Spleen (tissue), 11 donors: ENCODE results near the gene MACROH2A1. TPM values are rescaled to one million over a fixed set of nuclear protein-coding genes. Genes with fewer than 3 reads are reported as not detected.

Source experiments
- DNase-seq: peaks from one replicate; pipeline ENCODE4 v3.0.0-alpha.2; 2020
- H3K27ac ChIP-seq, 8 donors: fragments of 200-600 bp; sonication (generic) in 7 of 8; 1 replicate in 4 of 8; 2 replicates in 4 of 8; pipeline versions ENCODE4 v1.5.0 to v1.8.0; 2016 to 2021; ENCODE audit warnings: inconsistent platforms in 4 of 8, mild to moderate bottlenecking in 4 of 8, moderate library complexity in 1 of 8
- H3K27me3 ChIP-seq, 7 donors: fragments of 200-600 bp; sonication (generic) in 6 of 7; replicated peaks in 1 of 7; 1 replicate in 4 of 7; 2 replicates in 3 of 7; pipeline versions ENCODE4 v1.5.0 to v1.8.0; 2016 to 2021; ENCODE audit warnings: inconsistent platforms in 3 of 7, mild to moderate bottlenecking in 1 of 7
- H3K36me3 ChIP-seq, 6 donors: fragments of 200-600 bp; sonication (generic) in 5 of 6; 1 replicate in 4 of 6; 2 replicates in 2 of 6; pipeline versions ENCODE4 v1.5.0 to v1.8.0; 2016 to 2021; ENCODE audit warnings: inconsistent platforms in 2 of 6
- H3K4me1 ChIP-seq, 6 donors: fragments of 200-600 bp; sonication (generic) in 5 of 6; 1 replicate in 3 of 6; 2 replicates in 3 of 6; pipeline versions ENCODE4 v1.5.0 to v1.8.0; 2016 to 2021; ENCODE audit warnings: inconsistent platforms in 3 of 6
- H3K4me3 ChIP-seq, 8 donors: fragments of 200-600 bp; sonication (generic) in 7 of 8; 1 replicate in 4 of 8; 2 replicates in 4 of 8; pipeline versions ENCODE4 v1.5.0 to v1.8.0; 2016 to 2021; ENCODE audit warnings: inconsistent platforms in 4 of 8, mild to moderate bottlenecking in 4 of 8, moderate library complexity in 2 of 8
- H3K9me3 ChIP-seq, 8 donors: fragments of 200-600 bp; sonication (generic) in 7 of 8; 1 replicate in 4 of 8; 2 replicates in 4 of 8; pipeline versions ENCODE4 v1.5.0 to v1.8.0; 2016 to 2021; ENCODE audit warnings: inconsistent platforms in 4 of 8
- POLR2A ChIP-seq, 3 donors: fragments of 450-650 bp; IDR thresholded peaks; one replicate each; pipeline ENCODE4 v1.5.1; 2017; ENCODE audit warnings: antibody characterized with exemption in 3 of 3, mild to moderate bottlenecking in 1 of 3
- POLR2AphosphoS5 ChIP-seq, 3 donors: sonication (generic); formaldehyde crosslinking; IDR thresholded peaks; one replicate each; pipeline ENCODE4 v1.5.1; 2017; ENCODE audit warnings: antibody characterized with exemption in 3 of 3
- WGBS, 5 donors: extraction: QIAGEN DNeasy Blood & Tissue Kit in 3 of 5; methylation state at CpG; one replicate each; pipeline versions ENCODE4 v1.1.5 to v1.1.7; 2013 to 2018; 5-methylcytosine and 5-hydroxymethylcytosine counted together
- intact Hi-C: fragments of 100-400 bp; cut with DNase I; formaldehyde crosslinking; loops from one replicate; pipeline ENCODE4 v1.15.0; 2023; ENCODE audit warnings: low total_unique reads
- polyA plus RNA-seq, 3 donors: library from polyadenylated mRNA; stranded (reverse); fragments of 200-250 nt; gene quantifications; one replicate each; pipeline ENCODE4 v1.2.1, GENCODE V29; 2013
- total RNA-seq, 7 donors: library from RNA; depleted of rRNA in 3 of 7; stranded (reverse); fragments of >200 nt in 3 of 7; fragmentation: NEBNext Ultra II Directional in 4 of 7; extraction: Animal tissue kit (Norgen Biotek cat#: 25700) in 4 of 7; gene quantifications; one replicate each; pipeline versions ENCODE4 v1.1.0 to v1.2.1, GENCODE V29; 2016 to 2021
- TF ChIP-seq, protein P1 (sequence below), 11 experiments: fragments of 200-600 bp in 7 of 11; fragments of 450-650 bp in 4 of 11; sonication (generic) in 4 of 11; IDR thresholded peaks in 8 of 11; conservative IDR thresholded peaks in 3 of 11; 1 replicate in 7 of 11; 2 replicates in 4 of 11; pipeline versions ENCODE4 v1.4.0 to v1.8.0; 2016 to 2021; ENCODE audit warnings: antibody characterized with exemption in 11 of 11, inconsistent platforms in 4 of 11, mild to moderate bottlenecking in 1 of 11
- donor health status: healthy with polysubstance abuse.
- donor health status: DM: no; HTN: no; CAD: no; lungs with moderate emphysema.
- donor health status: DM: no; HTN: no; CAD: no.
- donor health status: Bipolar disorder and iron deficiency.
- donor health status: healthy.
- donor health status: DM: no; HTN: no; CAD: no.
- donor health status: DM: yes; HTN: yes; CAD: no.

MACROH2A1 gene
- total and polyA plus RNA-seq, 10 donors, result 88.1 to 288 (median 175) TPM

DNA sequence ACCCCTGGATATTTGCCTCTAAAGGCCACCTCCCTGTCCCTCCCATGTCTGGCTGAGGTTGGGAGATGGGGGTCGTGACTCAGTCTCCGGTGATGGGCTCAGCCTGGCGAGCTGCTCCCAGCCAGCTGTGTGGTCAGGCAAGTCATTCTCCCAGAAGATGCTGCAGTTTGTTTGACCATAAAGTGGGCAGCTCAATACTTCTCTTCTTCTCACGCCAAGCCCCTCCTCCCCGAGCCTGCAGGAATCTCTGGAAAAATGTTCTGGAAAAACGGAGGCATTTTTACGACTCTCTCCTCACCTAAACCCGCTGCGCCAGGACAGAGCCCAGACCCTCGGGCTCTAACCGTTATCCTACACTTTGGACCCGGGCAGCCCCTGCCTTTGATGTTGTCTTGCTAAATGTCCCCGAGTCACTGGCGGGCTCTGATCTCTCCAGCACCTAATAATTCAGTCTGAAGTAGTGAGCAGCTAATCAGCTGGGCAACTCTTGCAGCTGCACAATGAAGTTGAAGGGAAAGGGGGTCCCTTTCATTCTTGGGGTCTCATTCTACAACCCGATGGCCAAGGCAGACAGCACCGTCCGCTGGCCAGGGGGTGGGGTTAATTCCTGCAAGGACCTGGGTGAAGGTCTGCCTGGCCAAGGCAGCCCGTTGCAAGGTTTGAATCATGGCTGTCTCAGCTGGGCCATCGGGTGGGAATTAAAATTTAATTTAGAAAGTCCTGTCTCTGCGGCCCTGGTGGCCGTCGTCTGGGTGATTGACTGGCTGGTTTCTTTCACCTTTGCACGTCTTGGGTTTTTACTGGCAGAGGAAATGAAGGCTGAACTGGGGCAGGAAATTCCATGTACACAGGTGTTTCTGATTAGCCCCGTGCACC lies 35.8 kb upstream of the MACROH2A1 start:
- Histone ChIP-seq H3K36me3 (no peaks in the 10 kb centered on the region), H3K27ac (peak overlapping the region in 2 of 8 donors; percentile 22 to 45), H3K4me1 (peaks cover 0 to 48% (median 7%) of the 10 kb centered on the region in 6 donors), H3K9me3 (no peaks in the 10 kb centered on the region), H3K27me3 (peaks cover 0 to 23% (median 0%) of the 10 kb centered on the region in 7 donors), H3K4me3 (no peak overlapping the region)
- TF ChIP-seq POLR2AphosphoS5 (IDR thresholded peaks at IDR 0.05) (no peak), POLR2A (IDR thresholded peaks at IDR 0.05) (no peak)
- TF ChIP-seq, protein P1, sequence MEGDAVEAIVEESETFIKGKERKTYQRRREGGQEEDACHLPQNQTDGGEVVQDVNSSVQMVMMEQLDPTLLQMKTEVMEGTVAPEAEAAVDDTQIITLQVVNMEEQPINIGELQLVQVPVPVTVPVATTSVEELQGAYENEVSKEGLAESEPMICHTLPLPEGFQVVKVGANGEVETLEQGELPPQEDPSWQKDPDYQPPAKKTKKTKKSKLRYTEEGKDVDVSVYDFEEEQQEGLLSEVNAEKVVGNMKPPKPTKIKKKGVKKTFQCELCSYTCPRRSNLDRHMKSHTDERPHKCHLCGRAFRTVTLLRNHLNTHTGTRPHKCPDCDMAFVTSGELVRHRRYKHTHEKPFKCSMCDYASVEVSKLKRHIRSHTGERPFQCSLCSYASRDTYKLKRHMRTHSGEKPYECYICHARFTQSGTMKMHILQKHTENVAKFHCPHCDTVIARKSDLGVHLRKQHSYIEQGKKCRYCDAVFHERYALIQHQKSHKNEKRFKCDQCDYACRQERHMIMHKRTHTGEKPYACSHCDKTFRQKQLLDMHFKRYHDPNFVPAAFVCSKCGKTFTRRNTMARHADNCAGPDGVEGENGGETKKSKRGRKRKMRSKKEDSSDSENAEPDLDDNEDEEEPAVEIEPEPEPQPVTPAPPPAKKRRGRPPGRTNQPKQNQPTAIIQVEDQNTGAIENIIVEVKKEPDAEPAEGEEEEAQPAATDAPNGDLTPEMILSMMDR (IDR thresholded peaks at IDR 0.05 in 8 of 11, conservative IDR thresholded peaks at IDR 0.05 in 3 of 11), result no peak
- DNase-seq, result no peak
- 70 to 82% (median 74%) methylated on average over 24 of the region's 24 CpGs for WGBS, 5 donors
- intact Hi-C loops, result no loop called here

DNA sequence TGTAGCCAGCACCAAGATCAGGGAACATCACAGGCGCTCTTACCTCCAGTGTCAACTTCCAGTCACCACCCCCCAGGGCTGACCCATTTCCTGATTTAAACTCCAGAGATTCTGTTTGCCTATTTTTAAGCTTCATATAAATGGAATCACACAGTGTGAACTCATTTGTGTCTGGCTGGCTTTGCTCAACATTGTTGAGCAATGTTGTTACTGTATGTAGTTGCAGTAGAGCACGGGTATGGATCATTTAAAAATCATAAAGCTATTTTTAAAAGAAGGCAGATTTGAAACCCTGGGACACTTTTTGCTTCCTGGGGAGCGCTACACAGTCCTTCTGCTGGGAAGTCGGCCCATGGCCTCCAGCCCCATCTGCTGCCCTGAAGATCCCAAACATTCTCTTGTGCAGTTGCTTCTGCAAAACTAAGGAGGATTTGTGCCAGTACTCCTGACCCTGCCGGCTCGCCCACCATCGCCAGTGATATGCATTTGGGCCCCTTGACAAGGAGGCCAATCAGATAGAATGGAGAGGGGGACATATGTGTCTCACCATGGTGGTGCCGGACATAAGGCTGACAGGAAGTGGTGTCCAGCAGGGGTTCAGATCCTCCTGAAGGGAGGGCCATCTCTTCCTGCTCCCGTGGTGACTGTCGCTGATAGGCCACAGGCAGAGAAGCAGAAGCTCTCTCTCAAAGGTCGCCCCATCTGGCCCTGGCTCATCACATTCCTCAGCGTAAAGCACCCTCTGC lies 34.8 kb upstream of the MACROH2A1 start:
- TF ChIP-seq, protein P1 (IDR thresholded peaks at IDR 0.05 in 8 of 11, conservative IDR thresholded peaks at IDR 0.05 in 3 of 11), result no peak
- TF ChIP-seq POLR2AphosphoS5 (IDR thresholded peaks at IDR 0.05) (no peak), POLR2A (IDR thresholded peaks at IDR 0.05) (no peak)
- WGBS, 5 donors, result 47 to 59% (median 57%) methylated on average over 11 to 12 of the region's 12 CpGs
- H3K27ac ChIP-seq, result peak overlapping the region in 3 of 8 donors; percentile 22 to 45 (median 45)
- peaks cover 0 to 23% (median 0%) of the 10 kb centered on the region in 7 donors for H3K27me3 ChIP-seq
- intact Hi-C loops, result no loop called here
- peaks cover 0 to 8% (median 2%) of the 10 kb centered on the region in 8 donors for H3K9me3 ChIP-seq
- peaks cover 0 to 42% (median 7%) of the 10 kb centered on the region in 6 donors for H3K4me1 ChIP-seq
- H3K36me3 ChIP-seq, result no peaks in the 10 kb centered on the region
- no peak overlapping the region for H3K4me3 ChIP-seq
- peak; percentile 71 for DNase-seq

DNA sequence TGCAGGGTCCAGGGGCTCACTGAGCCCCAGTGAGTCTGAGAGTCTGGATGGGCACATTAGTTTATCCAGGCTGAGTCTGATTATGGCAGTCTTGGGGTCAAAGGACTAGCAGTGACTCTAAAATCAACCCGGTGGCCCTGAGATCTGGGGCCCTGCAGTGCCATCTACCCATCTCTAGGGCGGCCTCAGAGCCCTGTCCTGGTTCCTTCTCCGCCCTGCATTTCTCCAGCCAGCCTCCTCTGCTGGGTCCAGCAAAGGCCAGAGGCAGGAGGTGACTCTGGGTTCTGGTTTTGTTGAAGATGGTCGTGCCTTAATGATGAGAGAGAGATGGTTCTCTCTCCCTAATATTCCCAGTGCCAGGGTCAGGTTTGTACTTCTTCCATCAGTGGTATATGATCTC lies 33.1 kb upstream of the MACROH2A1 start:
- Histone ChIP-seq H3K27ac (no peak overlapping the region), H3K4me3 (no peak overlapping the region), H3K4me1 (peaks cover 0 to 25% (median 6%) of the 10 kb centered on the region in 6 donors), H3K36me3 (no peaks in the 10 kb centered on the region), H3K27me3 (peaks cover 0 to 23% (median 0%) of the 10 kb centered on the region in 7 donors), H3K9me3 (peaks cover 0 to 15% (median 10%) of the 10 kb centered on the region in 8 donors)
- intact Hi-C loops, result no loop called here
- no peak for DNase-seq
- 76 to 82% (median 79%) methylated on average over 4 of the region's 4 CpGs for WGBS, 5 donors
- TF ChIP-seq POLR2AphosphoS5 (IDR thresholded peaks at IDR 0.05) (no peak), POLR2A (IDR thresholded peaks at IDR 0.05) (no peak)
- TF ChIP-seq, protein P1 (IDR thresholded peaks at IDR 0.05 in 8 of 11, conservative IDR thresholded peaks at IDR 0.05 in 3 of 11), result no peak

DNA sequence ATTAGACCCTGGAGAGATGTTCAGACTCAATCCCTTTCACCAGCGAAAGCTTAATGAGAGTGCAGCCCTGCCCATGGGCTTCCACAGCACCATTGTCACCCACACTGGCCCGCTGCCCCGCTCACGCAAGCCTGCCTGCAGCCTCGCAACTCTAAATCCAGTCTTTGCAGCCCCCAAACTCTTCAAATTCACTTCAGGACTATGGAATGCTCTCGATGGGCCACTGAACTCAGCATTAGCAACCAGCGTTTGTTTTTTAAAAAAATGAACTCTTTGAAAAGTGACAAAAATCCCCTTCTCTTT lies 31.1 kb upstream of the MACROH2A1 start:
- peaks cover 0 to 30% (median 5%) of the 10 kb centered on the region in 6 donors for H3K4me1 ChIP-seq
- no peak overlapping the region for H3K27ac ChIP-seq
- H3K4me3 ChIP-seq, result no peak overlapping the region
- 85 to 96% (median 95%) methylated on average over 7 of the region's 7 CpGs for whole genome bisulfite sequencing, 5 donors
- peaks cover 0 to 15% (median 10%) of the 10 kb centered on the region in 8 donors for H3K9me3 ChIP-seq
- peaks cover 0 to 7% (median 0%) of the 10 kb centered on the region in 7 donors for H3K27me3 ChIP-seq
- no peaks in the 10 kb centered on the region for H3K36me3 ChIP-seq
- intact Hi-C loops, result no loop called here
- TF ChIP-seq POLR2AphosphoS5 (IDR thresholded peaks at IDR 0.05) (no peak), POLR2A (IDR thresholded peaks at IDR 0.05) (no peak)
- TF ChIP-seq, protein P1 (IDR thresholded peaks at IDR 0.05 in 8 of 11, conservative IDR thresholded peaks at IDR 0.05 in 3 of 11), result no peak
- DNase-seq, result no peak
